MCF 10A (cell line): Measurements from ENCODE around the gene TNFRSF19. TPM values are rescaled to one million over a fixed set of nuclear protein-coding genes. Genes with fewer than 3 reads are reported as not detected.

Source experiments
- BruUV-seq: library from RNA; stranded (reverse); fragments of 400-500 nt; replicated peaks from 2 replicates; lab custom pipeline; 2021; lab: Mats Ljungman, UMichigan
- CTCF ChIA-PET: fragments of 300-600 bp; sonication (Branson Sonifier 250); formaldehyde crosslinking; extraction: SDS; loops from one replicate; lab custom pipeline; 2021; ENCODE audit warnings: antibody characterized with exemption, inconsistent platforms; lab: Yijun Ruan, JAX
- POLR2A ChIA-PET: fragments of 300-600, 350-650 bp; sonication (Branson Sonifier 250); formaldehyde crosslinking; extraction: SDS; loops from one replicate; lab custom pipeline; 2020; ENCODE audit warnings: antibody characterized with exemption, inconsistent platforms; lab: Yijun Ruan, JAX
- DNase-seq: peaks from one replicate; pipeline ENCODE4 v3.0.0-alpha.2; 2018; ENCODE audit not compliant: unreplicated experiment
- H3K27ac Mint-ChIP-seq: one replicate; pipeline ENCODE4 v1.8.0; 2022; ENCODE audit warnings: mild to moderate bottlenecking, low read depth, mixed read lengths; ENCODE audit not compliant: unreplicated experiment
- H3K27me3 Mint-ChIP-seq: one replicate; pipeline ENCODE4 v1.8.0; 2022; ENCODE audit warnings: mixed read lengths; ENCODE audit not compliant: insufficient read depth, unreplicated experiment
- H3K36me3 Mint-ChIP-seq: one replicate; pipeline ENCODE4 v1.8.0; 2022; ENCODE audit warnings: mild to moderate bottlenecking, moderate library complexity, mixed read lengths; ENCODE audit not compliant: insufficient read depth, unreplicated experiment
- H3K4me1 Mint-ChIP-seq: one replicate; pipeline ENCODE4 v1.8.0; 2022; ENCODE audit warnings: mixed read lengths; ENCODE audit not compliant: insufficient read depth, unreplicated experiment
- H3K4me3 Mint-ChIP-seq: one replicate; pipeline ENCODE4 v1.8.0; 2022; ENCODE audit warnings: mild to moderate bottlenecking, moderate library complexity, mixed read lengths; ENCODE audit not compliant: unreplicated experiment
- H3K9me3 Mint-ChIP-seq: one replicate; pipeline ENCODE4 v1.8.0; 2022; ENCODE audit warnings: mixed read lengths; ENCODE audit not compliant: unreplicated experiment
- intact Hi-C: fragments of 100-400 bp; cut with micrococcal nuclease; formaldehyde crosslinking; loops from 2 replicates; pipeline ENCODE4 v1.14.1; 2022
- total RNA-seq: library from RNA; stranded (reverse); gene quantifications from 2 replicates; pipeline ENCODE4 v1.2.3, GENCODE V29; 2022
- TF ChIP-seq, protein P1 (sequence below): fragments of 200-600 bp; IDR thresholded peaks from one replicate; pipeline ENCODE4 v1.8.0; 2022; ENCODE audit warnings: antibody characterized with exemption, mild to moderate bottlenecking; ENCODE audit not compliant: unreplicated experiment

The TNFRSF19 gene
- total RNA-seq, 1 experiment from 2014 or later: not detected

DNA sequence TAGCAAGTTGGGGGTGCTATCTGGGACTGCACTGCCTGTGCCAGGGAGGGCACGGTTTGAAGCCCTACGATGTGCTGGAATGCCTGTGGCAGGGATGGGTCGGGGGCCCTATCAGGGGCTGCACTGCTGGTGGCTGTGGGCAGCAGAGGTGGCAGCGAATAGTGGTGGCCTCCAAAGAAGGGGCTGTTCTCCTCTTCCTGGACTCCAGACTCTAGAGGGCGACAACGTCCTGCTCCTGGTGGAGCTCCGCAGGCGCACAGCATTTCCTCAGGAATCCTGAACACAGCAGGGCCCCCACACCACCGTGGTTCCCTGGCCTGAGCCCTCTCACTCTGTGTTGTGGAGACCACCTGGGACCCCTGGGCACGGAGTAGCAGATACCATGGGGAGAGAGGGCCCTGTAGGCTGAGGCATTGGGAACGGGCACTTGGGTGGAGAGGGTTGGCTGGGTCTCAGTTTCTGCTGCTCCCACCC lies 145.6 kb downstream of the TNFRSF19 start:
- ChIA-PET CTCF (interaction anchor here (0.8 kb wide), 1 partner anchor 9 kb away, joined by 3 read pairs; no protein-coding TSS in a partner anchor), POLR2A (no interaction called here)
- Mint-ChIP-seq H3K27ac (no peak overlapping the region), H3K4me1 (no peaks in the 10 kb centered on the region), H3K27me3 (peaks cover 21% of the 10 kb centered on the region), H3K4me3 (no peak overlapping the region), H3K36me3 (no peaks in the 10 kb centered on the region), H3K9me3 (peaks cover 8% of the 10 kb centered on the region)
- peak; percentile 42 for DNase-seq
- no TSS peak for BruUV-seq
- intact Hi-C loops: loop anchor here (5.0 kb wide), 1 partner anchor 157 kb away; no protein-coding TSS in a partner anchor
- TF ChIP-seq, protein P1, sequence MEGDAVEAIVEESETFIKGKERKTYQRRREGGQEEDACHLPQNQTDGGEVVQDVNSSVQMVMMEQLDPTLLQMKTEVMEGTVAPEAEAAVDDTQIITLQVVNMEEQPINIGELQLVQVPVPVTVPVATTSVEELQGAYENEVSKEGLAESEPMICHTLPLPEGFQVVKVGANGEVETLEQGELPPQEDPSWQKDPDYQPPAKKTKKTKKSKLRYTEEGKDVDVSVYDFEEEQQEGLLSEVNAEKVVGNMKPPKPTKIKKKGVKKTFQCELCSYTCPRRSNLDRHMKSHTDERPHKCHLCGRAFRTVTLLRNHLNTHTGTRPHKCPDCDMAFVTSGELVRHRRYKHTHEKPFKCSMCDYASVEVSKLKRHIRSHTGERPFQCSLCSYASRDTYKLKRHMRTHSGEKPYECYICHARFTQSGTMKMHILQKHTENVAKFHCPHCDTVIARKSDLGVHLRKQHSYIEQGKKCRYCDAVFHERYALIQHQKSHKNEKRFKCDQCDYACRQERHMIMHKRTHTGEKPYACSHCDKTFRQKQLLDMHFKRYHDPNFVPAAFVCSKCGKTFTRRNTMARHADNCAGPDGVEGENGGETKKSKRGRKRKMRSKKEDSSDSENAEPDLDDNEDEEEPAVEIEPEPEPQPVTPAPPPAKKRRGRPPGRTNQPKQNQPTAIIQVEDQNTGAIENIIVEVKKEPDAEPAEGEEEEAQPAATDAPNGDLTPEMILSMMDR: peak; percentile 21

DNA sequence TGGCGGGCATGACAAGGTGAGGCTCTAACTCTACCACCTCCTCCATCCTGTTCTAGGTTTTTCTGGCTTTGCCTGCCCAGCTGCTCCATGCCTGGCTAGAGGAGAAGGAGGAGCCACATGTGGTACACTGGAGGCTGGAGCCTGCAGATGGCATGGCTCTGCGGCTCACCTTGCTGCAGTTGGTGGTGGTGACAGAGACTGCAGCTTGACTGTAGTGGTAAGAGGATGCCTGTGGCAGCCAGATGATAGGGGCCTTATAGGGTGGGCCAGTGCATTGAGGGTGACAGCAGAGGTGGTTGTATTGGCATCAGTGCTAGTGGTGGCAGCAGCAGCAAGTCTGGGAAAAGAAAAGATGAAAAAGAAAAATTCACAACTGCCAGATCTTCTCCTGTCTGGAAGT lies 146.2 kb downstream of the TNFRSF19 start:
- peaks cover 8% of the 10 kb centered on the region for H3K9me3 Mint-ChIP-seq

DNA sequence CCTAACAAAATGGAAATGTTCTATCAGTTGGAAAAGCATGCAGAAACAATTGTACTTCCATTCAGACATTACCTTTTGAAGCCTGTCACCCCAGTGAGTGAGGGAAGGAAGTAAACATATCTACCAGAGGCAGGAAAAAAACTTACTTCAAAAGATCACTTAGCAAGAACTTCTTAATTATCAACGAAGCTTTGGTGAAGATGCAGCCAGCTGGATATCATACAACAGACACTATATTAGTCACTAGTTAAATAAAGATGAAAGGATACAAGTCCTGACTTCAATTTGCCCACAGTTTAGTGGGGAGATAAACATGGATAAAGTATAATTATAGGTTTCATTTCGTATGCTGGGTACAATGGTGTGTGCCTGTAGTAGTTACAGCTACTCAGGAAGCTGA lies 148.8 kb downstream of the TNFRSF19 start:
- H3K9me3 Mint-ChIP-seq: no peaks in the 10 kb centered on the region
- peaks cover 11% of the 10 kb centered on the region for H3K27me3 Mint-ChIP-seq
- no peaks in the 10 kb centered on the region for H3K36me3 Mint-ChIP-seq
- POLR2A ChIA-PET: no interaction called here
- no TSS peak for BruUV-seq
- CTCF ChIA-PET: interaction anchor here (0.6 kb wide), 2 partner anchors 133 to 210 kb away, joined by 3 to 4 read pairs; no protein-coding TSS in a partner anchor
- H3K27ac Mint-ChIP-seq: no peak overlapping the region
- no peaks in the 10 kb centered on the region for H3K4me1 Mint-ChIP-seq
- no peak for DNase-seq
- intact Hi-C loops: loop anchor here (5.0 kb wide), 1 partner anchor 153 kb away; no protein-coding TSS in a partner anchor
- TF ChIP-seq, protein P1: no peak
- no peak overlapping the region for H3K4me3 Mint-ChIP-seq

More for the DNA sequence above, 146.2 kb downstream of the TNFRSF19 start:
- intact Hi-C loops: loop anchor here (5.0 kb wide), 1 partner anchor 156 kb away; no protein-coding TSS in a partner anchor
- CTCF ChIA-PET: interaction anchor here (0.8 kb wide), 1 partner anchor 10 kb away, joined by 3 read pairs; no protein-coding TSS in a partner anchor
- TF ChIP-seq, protein P1: no peak
- BruUV-seq: no TSS peak
- Mint-ChIP-seq H3K4me1 (no peaks in the 10 kb centered on the region), H3K4me3 (no peak overlapping the region), H3K27ac (no peak overlapping the region), H3K27me3 (peaks cover 21% of the 10 kb centered on the region), H3K36me3 (no peaks in the 10 kb centered on the region)
- POLR2A ChIA-PET: no interaction called here
- no peak for DNase-seq

DNA sequence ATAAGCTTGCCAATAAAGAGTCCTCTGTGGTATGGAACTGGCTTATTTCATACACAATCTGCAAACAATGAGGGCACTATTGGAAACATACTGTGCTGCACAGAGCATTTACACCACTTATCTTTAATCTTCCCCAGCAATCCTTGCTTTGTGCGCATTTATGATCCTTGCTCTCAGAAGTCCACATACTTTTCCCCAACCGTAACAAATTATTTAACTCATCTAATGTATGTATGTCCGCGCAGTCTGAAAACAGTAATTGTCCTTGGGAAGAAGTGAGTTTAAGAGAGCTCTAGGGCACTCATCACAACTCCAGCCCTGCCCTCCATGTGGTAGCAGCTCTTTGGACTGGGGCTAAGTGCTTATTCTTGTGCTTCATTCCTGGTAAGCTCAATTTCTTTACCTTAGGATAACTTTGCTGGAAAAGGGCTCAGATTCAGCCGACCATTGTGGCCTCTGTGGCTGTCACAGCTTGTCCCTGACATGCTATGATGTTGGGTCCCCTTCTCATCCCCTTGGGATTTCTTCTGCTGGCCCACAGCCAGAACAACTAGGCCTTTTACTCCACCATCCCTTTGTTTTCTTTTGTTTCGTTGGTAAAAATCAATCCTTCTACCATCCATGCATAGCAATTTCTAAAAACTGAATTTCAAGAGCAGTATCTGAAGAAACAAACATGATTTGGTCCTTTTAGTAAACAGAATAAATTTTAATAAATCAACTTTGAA lies 152.7 kb downstream of the TNFRSF19 start:
- POLR2A ChIA-PET: interaction anchor here (0.6 kb wide), 1 partner anchor 918 kb away, joined by 3 read pairs; no protein-coding TSS in a partner anchor
- intact Hi-C loops: no loop called here
- CTCF ChIA-PET: interaction anchor here (1.2 kb wide), 1 partner anchor 109 kb away, joined by 3 read pairs; no protein-coding TSS in a partner anchor
- DNase-seq: no peak
- Mint-ChIP-seq H3K27ac (no peak overlapping the region), H3K36me3 (peaks cover 5% of the 10 kb centered on the region), H3K4me3 (no peak overlapping the region), H3K27me3 (no peaks in the 10 kb centered on the region), H3K9me3 (no peaks in the 10 kb centered on the region), H3K4me1 (no peaks in the 10 kb centered on the region)
- TF ChIP-seq, protein P1: no peak
- BruUV-seq: no TSS peak
